Cardiac fibroblast (primary cell): ENCODE data around the gene SLC13A2.

Source experiments
- DNase-seq, 2 donors: peaks; one replicate each; pipeline versions ENCODE4 v3.0.0 to v3.0.0-alpha.2; 2010; ENCODE audit warnings: low read depth in 2 of 2
- H3K4me3 ChIP-seq, 2 donors: replicated peaks in 1 of 2; 1 replicate in 1 of 2; 2 replicates in 1 of 2; pipeline ENCODE4 v1.5.1; 2011; ENCODE audit warnings: low read depth in 2 of 2, low read length in 2 of 2, mild to moderate bottlenecking in 2 of 2, moderate library complexity in 1 of 2
- CTCF ChIP-seq: IDR thresholded peaks from one replicate; pipeline ENCODE4 v1.5.1; 2011; ENCODE audit warnings: low read depth, mild to moderate bottlenecking, low read length, inconsistent platforms

The SLC13A2 gene

GRCh38 chr17:28471531-28472342 is 1.7 kb upstream of the SLC13A2 start:
- TF ChIP-seq CTCF, result no peak
- no peak overlapping the region for H3K4me3 ChIP-seq
- DNase-seq, result no peak

- H3K4me3 ChIP-seq, result no peak overlapping the region
- no peak for DNase-seq
- no peak for TF ChIP-seq CTCF
Observed at GRCh38 chr17:28472871-28473497, 460 bp upstream of the SLC13A2 start.

- no peak for DNase-seq
- TF ChIP-seq CTCF, result no peak
- H3K4me3 ChIP-seq, result no peak overlapping the region
Observed at GRCh38 chr17:28474111-28474531, 677 bp downstream of the SLC13A2 start.

GRCh38 chr17:28475151-28475900 is 1.9 kb downstream of the SLC13A2 start:
- DNase-seq, result no peak
- H3K4me3 ChIP-seq, result no peak overlapping the region
- TF ChIP-seq CTCF, result no peak

GRCh38 chr17:28476076-28476865 is 2.8 kb downstream of the SLC13A2 start:
- no peak for DNase-seq
- no peak overlapping the region for H3K4me3 ChIP-seq
- no peak for TF ChIP-seq CTCF

GRCh38 chr17:28477928-28478327 is 4.5 kb downstream of the SLC13A2 start:
- no peak for DNase-seq
- no peak for TF ChIP-seq CTCF

More at GRCh38 chr17:28477928-28478327, 4.5 kb downstream of the SLC13A2 start:
- no peak overlapping the region for H3K4me3 ChIP-seq
